Measurements from ENCODE around the gene PTMS.

The PTMS gene

GRCh38 chr12:6791931-6792520 is 25.9 kb downstream of the PTMS start:
- Histone ChIP-seq H3K27me3 (ENCODE audit: control insufficient read depth in 1 of 2, insufficient read depth in 1 of 2, low read length in 2 of 2) (peaks cover 14 to 47% of the 10 kb centered on the region in 2 experiments), H3K4me3 (ENCODE audit: insufficient read depth in 1 of 2, low read depth in 1 of 2, low read length in 2 of 2) (no peak overlapping the region), H3K4me2 (ENCODE audit: low read length, poor library complexity, severe bottlenecking) (no peak overlapping the region), H2BK120ac (ENCODE audit: low read depth, low read length) (no peak overlapping the region), H2BK5ac (ENCODE audit: low read depth, low read length, poor library complexity, severe bottlenecking) (no peak overlapping the region), H3K14ac (ENCODE audit: low read length in 2 of 2) (no peak overlapping the region), H3K4ac (ENCODE audit: low read depth in 1 of 2, low read length in 2 of 2) (peak overlapping the region in 1 of 2 experiments; percentile 24), H4K91ac (ENCODE audit: low read length) (no peak overlapping the region), H2BK12ac (ENCODE audit: low read length in 2 of 2) (peak overlapping the region in 1 of 2 experiments; percentile 49), H3K9ac (ENCODE audit: low read length) (no peak overlapping the region), H3K18ac (ENCODE audit: low read depth in 1 of 2, low read length in 2 of 2) (peak overlapping the region in 1 of 2 experiments; percentile 83), H3K23ac (ENCODE audit: low read length in 2 of 2) (no peak overlapping the region), H2AFZ (ENCODE audit: low read depth, low read length) (no peak overlapping the region), H3K27ac (ENCODE audit: low read length, poor library complexity, severe bottlenecking) (no peak overlapping the region), H3K36me3 (ENCODE audit: control insufficient read depth in 1 of 2, insufficient read depth in 2 of 2, low read depth in 1 of 2, low read length in 2 of 2) (no peaks in the 10 kb centered on the region), H2BK15ac (ENCODE audit: low read depth, poor library complexity, severe bottlenecking) (no peak overlapping the region), H2AK5ac (ENCODE audit: low read length, severe bottlenecking) (no peak overlapping the region), H3K9me3 (ENCODE audit: control insufficient read depth, low read length) (no peaks in the 10 kb centered on the region), H3K4me1 (ENCODE audit: control insufficient read depth, insufficient read depth, low read depth, low read length) (peaks cover 11% of the 10 kb centered on the region), H4K8ac (ENCODE audit: low read length) (peak overlapping the region; percentile 74), H3K79me1 (replicated peaks; ENCODE audit: low read length, poor library complexity, severe bottlenecking) (no peaks in the 10 kb centered on the region)
- 93% methylated on average over 8 of the region's 13 CpGs for WGBS
- no peak for DNase-seq

- Histone ChIP-seq H3K18ac (ENCODE audit: low read depth in 1 of 2, low read length in 2 of 2) (peak overlapping the region; percentile 23 to 83), H3K14ac (ENCODE audit: low read length in 2 of 2) (no peak overlapping the region), H2BK12ac (ENCODE audit: low read length in 2 of 2) (peak overlapping the region in 1 of 2 experiments; percentile 47), H3K4ac (ENCODE audit: low read depth in 1 of 2, low read length in 2 of 2) (peak overlapping the region in 1 of 2 experiments; percentile 76), H3K4me1 (ENCODE audit: control insufficient read depth, insufficient read depth, low read depth, low read length) (peaks cover 11% of the 10 kb centered on the region), H3K27me3 (ENCODE audit: control insufficient read depth in 1 of 2, insufficient read depth in 1 of 2, low read length in 2 of 2) (peaks cover 15 to 52% of the 10 kb centered on the region in 2 experiments), H3K36me3 (ENCODE audit: control insufficient read depth in 1 of 2, insufficient read depth in 2 of 2, low read depth in 1 of 2, low read length in 2 of 2) (no peaks in the 10 kb centered on the region), H2AK5ac (ENCODE audit: low read length, severe bottlenecking) (no peak overlapping the region), H3K9me3 (ENCODE audit: control insufficient read depth, low read length) (no peaks in the 10 kb centered on the region), H3K79me1 (replicated peaks; ENCODE audit: low read length, poor library complexity, severe bottlenecking) (no peaks in the 10 kb centered on the region), H2AFZ (ENCODE audit: low read depth, low read length) (peak overlapping the region; percentile 60), H4K8ac (ENCODE audit: low read length) (peak overlapping the region; percentile 69), H3K4me3 (ENCODE audit: insufficient read depth in 1 of 2, low read depth in 1 of 2, low read length in 2 of 2) (no peak overlapping the region), H3K4me2 (ENCODE audit: low read length, poor library complexity, severe bottlenecking) (no peak overlapping the region), H2BK120ac (ENCODE audit: low read depth, low read length) (no peak overlapping the region), H3K9ac (ENCODE audit: low read length) (no peak overlapping the region), H3K27ac (ENCODE audit: low read length, poor library complexity, severe bottlenecking) (no peak overlapping the region), H2BK15ac (ENCODE audit: low read depth, poor library complexity, severe bottlenecking) (peak overlapping the region; percentile 68), H2BK5ac (ENCODE audit: low read depth, low read length, poor library complexity, severe bottlenecking) (no peak overlapping the region), H4K91ac (ENCODE audit: low read length) (peak overlapping the region; percentile 46), H3K23ac (ENCODE audit: low read length in 2 of 2) (no peak overlapping the region)
- WGBS, result 37% methylated on average over 12 of the region's 12 CpGs
- DNase-seq, result peak; percentile 21
These were observed 26.5 kb downstream of the PTMS start for GRCh38 chr12:6792522-6793201.

DNA sequence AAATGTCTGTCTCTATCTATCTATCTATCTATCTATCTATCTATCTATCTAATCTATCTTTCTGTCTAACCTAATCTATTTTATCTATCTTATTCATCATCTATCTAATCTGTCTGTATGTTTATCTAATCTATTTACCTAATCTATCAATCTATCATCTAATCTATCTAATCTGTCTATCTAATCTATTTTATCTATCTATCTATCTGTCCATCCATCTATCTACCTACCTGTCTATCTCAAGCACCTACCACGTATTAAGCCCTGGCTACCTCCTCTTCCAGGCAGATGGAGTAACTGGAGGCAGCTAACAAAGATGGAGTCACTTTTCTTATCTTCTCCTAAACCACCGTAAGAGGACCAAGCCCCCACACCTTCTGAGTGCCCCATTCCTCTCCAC is 28.9 kb downstream of the PTMS start:
- no peak overlapping the region for H2BK5ac ChIP-seq (ENCODE audit: low read depth, low read length, poor library complexity, severe bottlenecking)
- no peaks in the 10 kb centered on the region for H3K79me1 ChIP-seq (replicated peaks; ENCODE audit: low read length, poor library complexity, severe bottlenecking)
- no peak overlapping the region for H3K4ac ChIP-seq (ENCODE audit: low read depth in 1 of 2, low read length in 2 of 2)
- DNase-seq, result no peak
- no peak overlapping the region for H4K8ac ChIP-seq (ENCODE audit: low read length)
- H3K18ac ChIP-seq (ENCODE audit: low read depth in 1 of 2, low read length in 2 of 2), result no peak overlapping the region
- H3K27me3 ChIP-seq (ENCODE audit: control insufficient read depth in 1 of 2, insufficient read depth in 1 of 2, low read length in 2 of 2), result peaks cover 15 to 55% of the 10 kb centered on the region in 2 experiments
- no peak overlapping the region for H2AK5ac ChIP-seq (ENCODE audit: low read length, severe bottlenecking)
- H3K27ac ChIP-seq (ENCODE audit: low read length, poor library complexity, severe bottlenecking), result no peak overlapping the region
- no peaks in the 10 kb centered on the region for H3K36me3 ChIP-seq (ENCODE audit: control insufficient read depth in 1 of 2, insufficient read depth in 2 of 2, low read depth in 1 of 2, low read length in 2 of 2)
- H2BK120ac ChIP-seq (ENCODE audit: low read depth, low read length), result no peak overlapping the region
- no peak overlapping the region for H3K14ac ChIP-seq (ENCODE audit: low read length in 2 of 2)
- H2BK12ac ChIP-seq (ENCODE audit: low read length in 2 of 2), result no peak overlapping the region
- no peak overlapping the region for H3K4me3 ChIP-seq (ENCODE audit: insufficient read depth in 1 of 2, low read depth in 1 of 2, low read length in 2 of 2)
- peaks cover 8% of the 10 kb centered on the region for H3K4me1 ChIP-seq (ENCODE audit: control insufficient read depth, insufficient read depth, low read depth, low read length)
- no peak overlapping the region for H2BK15ac ChIP-seq (ENCODE audit: low read depth, poor library complexity, severe bottlenecking)
- no peak overlapping the region for H3K4me2 ChIP-seq (ENCODE audit: low read length, poor library complexity, severe bottlenecking)
- H4K91ac ChIP-seq (ENCODE audit: low read length), result no peak overlapping the region
- WGBS, result 82% methylated on average over 1 of the region's 2 CpGs
- no peaks in the 10 kb centered on the region for H3K9me3 ChIP-seq (ENCODE audit: control insufficient read depth, low read length)
- H3K9ac ChIP-seq (ENCODE audit: low read length), result no peak overlapping the region
- no peak overlapping the region for H3K23ac ChIP-seq (ENCODE audit: low read length in 2 of 2)
- H2AFZ ChIP-seq (ENCODE audit: low read depth, low read length), result no peak overlapping the region

GRCh38 chr12:6796576-6796975 is 30.4 kb downstream of the PTMS start:
- Histone ChIP-seq H3K4me3 (ENCODE audit: insufficient read depth in 1 of 2, low read depth in 1 of 2, low read length in 2 of 2) (no peak overlapping the region), H2BK15ac (ENCODE audit: low read depth, poor library complexity, severe bottlenecking) (no peak overlapping the region), H3K4me2 (ENCODE audit: low read length, poor library complexity, severe bottlenecking) (no peak overlapping the region), H3K14ac (ENCODE audit: low read length in 2 of 2) (no peak overlapping the region), H2AFZ (ENCODE audit: low read depth, low read length) (no peak overlapping the region), H3K4ac (ENCODE audit: low read depth in 1 of 2, low read length in 2 of 2) (no peak overlapping the region), H4K8ac (ENCODE audit: low read length) (no peak overlapping the region), H3K9ac (ENCODE audit: low read length) (no peak overlapping the region), H2AK5ac (ENCODE audit: low read length, severe bottlenecking) (no peak overlapping the region), H3K36me3 (ENCODE audit: control insufficient read depth in 1 of 2, insufficient read depth in 2 of 2, low read depth in 1 of 2, low read length in 2 of 2) (no peaks in the 10 kb centered on the region), H3K4me1 (ENCODE audit: control insufficient read depth, insufficient read depth, low read depth, low read length) (peaks cover 8% of the 10 kb centered on the region), H3K27ac (ENCODE audit: low read length, poor library complexity, severe bottlenecking) (no peak overlapping the region), H2BK5ac (ENCODE audit: low read depth, low read length, poor library complexity, severe bottlenecking) (no peak overlapping the region), H4K91ac (ENCODE audit: low read length) (no peak overlapping the region), H3K79me1 (replicated peaks; ENCODE audit: low read length, poor library complexity, severe bottlenecking) (no peaks in the 10 kb centered on the region), H3K9me3 (ENCODE audit: control insufficient read depth, low read length) (no peaks in the 10 kb centered on the region), H3K18ac (ENCODE audit: low read depth in 1 of 2, low read length in 2 of 2) (no peak overlapping the region), H2BK120ac (ENCODE audit: low read depth, low read length) (no peak overlapping the region), H2BK12ac (ENCODE audit: low read length in 2 of 2) (no peak overlapping the region), H3K23ac (ENCODE audit: low read length in 2 of 2) (no peak overlapping the region), H3K27me3 (ENCODE audit: control insufficient read depth in 1 of 2, insufficient read depth in 1 of 2, low read length in 2 of 2) (peaks cover 15 to 52% of the 10 kb centered on the region in 2 experiments)
- no peak for DNase-seq
- 93% methylated on average over 4 of the region's 4 CpGs for WGBS

Measured in mesenchymal stem cell (in vitro differentiated cells and primary cell).